NCI-H82 treated with DMSO at 0.1 percent for 48 hours (cell line): ENCODE results near the gene PRMT7.

Source experiments
- DNase-seq: peaks from one replicate; lab custom pipeline; 2025; ENCODE audit not compliant: unreplicated experiment; lab: John Stamatoyannopoulos, UW

Gene PRMT7

GRCh38 chr16:68310774-68311511, at the start of gene PRMT7, which contains the start of gene SLC7A6OS:
PRMT7 (plus strand) TSS chr16:68311019; CDS start chr16:68315980, 4,961 bp downstream.
SLC7A6OS (minus strand) TSS chr16:68310946; CDS start chr16:68310926, 20 bp downstream.
- peak; percentile 79 for DNase-seq

GRCh38 chr16:68263559-68264127, 47.2 kb upstream of the PRMT7 start:
- no peak for DNase-seq

- DNase-seq: no peak
Observed at GRCh38 chr16:68264128-68265077, 46.4 kb upstream of the PRMT7 start, which contains the start of gene SLC7A6. SLC7A6 (plus strand) TSS chr16:68264526; CDS start chr16:68274727, 10,201 bp downstream.

GRCh38 chr16:68265078-68265920, 45.5 kb upstream of the PRMT7 start:
- no peak for DNase-seq

- DNase-seq: peak; percentile 64
Observed at GRCh38 chr16:68267612-68268405, 43.0 kb upstream of the PRMT7 start.

- DNase-seq: no peak
Observed at GRCh38 chr16:68269793-68270192, 41.0 kb upstream of the PRMT7 start.

- no peak for DNase-seq
Observed at GRCh38 chr16:68270353-68270752, 40.5 kb upstream of the PRMT7 start.

- no peak for DNase-seq
Observed at GRCh38 chr16:68272507-68273209, 38.2 kb upstream of the PRMT7 start.

- no peak for DNase-seq
Observed at GRCh38 chr16:68273459-68273858, 37.4 kb upstream of the PRMT7 start.

GRCh38 chr16:68273896-68274295, 36.9 kb upstream of the PRMT7 start:
- no peak for DNase-seq

GRCh38 chr16:68274441-68274840, 36.4 kb upstream of the PRMT7 start:
- no peak for DNase-seq

- no peak for DNase-seq
Observed at GRCh38 chr16:68275611-68276191, 35.1 kb upstream of the PRMT7 start.

- no peak for DNase-seq
Observed at GRCh38 chr16:68276223-68276622, 34.6 kb upstream of the PRMT7 start.

GRCh38 chr16:68279726-68280558, 30.9 kb upstream of the PRMT7 start:
- no peak for DNase-seq

- no peak for DNase-seq
Observed at GRCh38 chr16:68281368-68282063, 29.3 kb upstream of the PRMT7 start.

- no peak for DNase-seq
Observed at GRCh38 chr16:68282064-68282452, 28.8 kb upstream of the PRMT7 start.

GRCh38 chr16:68283346-68283745, 27.5 kb upstream of the PRMT7 start:
- DNase-seq: no peak
